Left ventricle myocardium superior (tissue), 1 donor: Measurements from ENCODE around the gene HK3. TPM values are rescaled to one million over a fixed set of nuclear protein-coding genes. Genes with fewer than 3 reads are reported as not detected.
"Not testable (repeated sequence)": the region's sequence is repeated elsewhere in the genome, so short reads cannot be mapped to it uniquely, and the experiment has no call there.

Source experiments
- ATAC-seq: fragments of 200-7000 bp; cut with Tn5 transposase; one replicate; pipeline ENCODE4 v1.9.1; 2020; ENCODE audit warnings: mild to moderate bottlenecking, moderate library complexity
- DNase-seq: peaks from one replicate; pipeline ENCODE4 v3.0.0-alpha.2; 2020
- intact Hi-C: fragments of 100-400 bp; cut with micrococcal nuclease; formaldehyde crosslinking; loops from one replicate; pipeline ENCODE4 v1.11.0; 2022
- total RNA-seq: library from RNA; stranded (reverse); fragmentation: NEBNext Ultra II Directional; extraction: Animal tissue kit (Norgen Biotek cat#: 25700); gene quantifications from one replicate; pipeline ENCODE4 v1.2.1, GENCODE V29; 2021
- donor health status: DM: no; HTN: yes; CAD: no; lungs with severe emphysema.

HK3 gene
- total RNA-seq, 1 donor from 2014 or later: 3.7 TPM

GRCh38 chr5:176874198-176874780, 24.9 kb downstream of the HK3 start:
- intact Hi-C loops: no loop called here
- no peak for DNase-seq
- ATAC-seq: no peak

GRCh38 chr5:176873541-176874172, 25.5 kb downstream of the HK3 start:
- no peak for DNase-seq
- intact Hi-C loops: no loop called here

GRCh38 chr5:176873011-176873410, 26.1 kb downstream of the HK3 start:
- intact Hi-C loops, ATAC-seq, DNase-seq: not testable (repeated sequence)

More at GRCh38 chr5:176873541-176874172, 25.5 kb downstream of the HK3 start:
- ATAC-seq: no peak

- DNase-seq, ATAC-seq, intact Hi-C loops: not testable (repeated sequence)
These were observed 26.6 kb downstream of the HK3 start for GRCh38 chr5:176872586-176872985.

GRCh38 chr5:176870644-176871043, 28.5 kb downstream of the HK3 start:
- ATAC-seq, DNase-seq, intact Hi-C loops: not testable (repeated sequence)

GRCh38 chr5:176870110-176870591, 29.0 kb downstream of the HK3 start:
- peak; percentile 60 for ATAC-seq
- intact Hi-C loops: no loop called here
- peak; percentile 56 for DNase-seq

GRCh38 chr5:176869501-176870109, 29.5 kb downstream of the HK3 start:
- intact Hi-C loops: no loop called here
- no peak for DNase-seq
- ATAC-seq: no peak

GRCh38 chr5:176868731-176869130, 30.4 kb downstream of the HK3 start:
- ATAC-seq (no peak), DNase-seq (no peak)
- intact Hi-C loops: no loop called here

GRCh38 chr5:176868126-176868525, 31.0 kb downstream of the HK3 start:
- intact Hi-C loops: no loop called here
- DNase-seq: no peak
- no peak for ATAC-seq

GRCh38 chr5:176866707-176867310, 32.3 kb downstream of the HK3 start:
- no peak for ATAC-seq
- intact Hi-C loops: no loop called here
- DNase-seq: no peak

- intact Hi-C loops: no loop called here
- ATAC-seq: no peak
- DNase-seq: no peak
These were observed 33.2 kb downstream of the HK3 start for GRCh38 chr5:176865964-176866363.

- ATAC-seq (no peak), DNase-seq (no peak)
- intact Hi-C loops: no loop called here
These were observed 34.4 kb downstream of the HK3 start for GRCh38 chr5:176864755-176865154.

- no peak for ATAC-seq
- intact Hi-C loops: no loop called here
- no peak for DNase-seq
These were observed 35.4 kb downstream of the HK3 start for GRCh38 chr5:176863765-176864098.

- intact Hi-C loops: no loop called here
These were observed 35.9 kb downstream of the HK3 start for GRCh38 chr5:176863041-176863764.

GRCh38 chr5:176862330-176862995, 36.7 kb downstream of the HK3 start:
- DNase-seq (no peak), ATAC-seq (no peak)
- intact Hi-C loops: no loop called here

More at GRCh38 chr5:176863041-176863764, 35.9 kb downstream of the HK3 start:
- no peak for DNase-seq
- no peak for ATAC-seq

- no peak for ATAC-seq
- intact Hi-C loops: no loop called here
- DNase-seq: no peak
These were observed 37.9 kb downstream of the HK3 start for GRCh38 chr5:176861276-176861675.

GRCh38 chr5:176860381-176860780, 38.8 kb downstream of the HK3 start:
- intact Hi-C loops: no loop called here
- no peak for ATAC-seq
- no peak for DNase-seq

GRCh38 chr5:176859916-176860315, 39.2 kb downstream of the HK3 start:
- intact Hi-C loops: no loop called here
- DNase-seq (no peak), ATAC-seq (no peak)

GRCh38 chr5:176857894-176858273, 41.3 kb downstream of the HK3 start:
- intact Hi-C loops: no loop called here
- ATAC-seq: no peak
- DNase-seq: no peak
